ENCODE results near the gene CAPZB.
"Not testable (repeated sequence)": the region's sequence is repeated elsewhere in the genome, so short reads cannot be mapped to it uniquely, and the experiment has no call there.

Gene CAPZB

DNA sequence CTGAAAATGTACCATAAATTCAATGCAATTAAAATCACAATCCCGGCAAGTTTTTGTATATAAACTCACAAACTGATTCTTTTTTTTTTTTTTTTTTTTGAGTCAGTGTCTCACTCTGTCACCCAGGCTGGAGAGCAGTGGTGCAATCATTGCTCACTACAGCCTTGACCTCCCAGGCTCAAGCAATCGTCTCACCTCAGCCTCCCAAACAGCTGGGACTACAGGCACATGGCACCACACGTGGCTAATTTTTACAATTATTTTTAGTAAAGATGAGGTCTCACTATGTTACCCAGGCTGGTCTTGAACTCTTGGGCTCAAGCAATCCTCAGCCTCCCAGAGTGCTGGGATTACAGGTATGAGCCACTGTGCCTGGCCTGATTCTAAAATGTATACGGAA is 12.1 kb upstream of the CAPZB start:
- DNase-seq (ENCODE audit: low read depth, low spot score) = not testable (repeated sequence)

DNA sequence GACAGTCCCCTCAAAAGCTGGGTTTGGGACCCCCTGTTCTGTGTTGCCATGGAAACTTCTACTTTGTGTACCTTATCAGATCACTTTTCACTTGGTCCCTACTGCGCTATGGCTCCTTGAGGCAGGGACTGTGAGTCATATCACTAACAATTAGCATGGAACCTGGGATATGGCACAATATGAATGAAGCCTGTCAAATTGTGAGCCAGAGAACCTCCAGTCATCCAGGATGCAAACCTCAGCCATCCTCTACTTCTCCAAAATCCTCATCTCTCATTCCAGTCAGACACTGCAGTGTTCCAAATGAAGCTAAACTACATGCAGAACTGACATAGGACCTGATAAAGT is 11.2 kb upstream of the CAPZB start:
- no peak for DNase-seq (ENCODE audit: low read depth, low spot score)

DNA sequence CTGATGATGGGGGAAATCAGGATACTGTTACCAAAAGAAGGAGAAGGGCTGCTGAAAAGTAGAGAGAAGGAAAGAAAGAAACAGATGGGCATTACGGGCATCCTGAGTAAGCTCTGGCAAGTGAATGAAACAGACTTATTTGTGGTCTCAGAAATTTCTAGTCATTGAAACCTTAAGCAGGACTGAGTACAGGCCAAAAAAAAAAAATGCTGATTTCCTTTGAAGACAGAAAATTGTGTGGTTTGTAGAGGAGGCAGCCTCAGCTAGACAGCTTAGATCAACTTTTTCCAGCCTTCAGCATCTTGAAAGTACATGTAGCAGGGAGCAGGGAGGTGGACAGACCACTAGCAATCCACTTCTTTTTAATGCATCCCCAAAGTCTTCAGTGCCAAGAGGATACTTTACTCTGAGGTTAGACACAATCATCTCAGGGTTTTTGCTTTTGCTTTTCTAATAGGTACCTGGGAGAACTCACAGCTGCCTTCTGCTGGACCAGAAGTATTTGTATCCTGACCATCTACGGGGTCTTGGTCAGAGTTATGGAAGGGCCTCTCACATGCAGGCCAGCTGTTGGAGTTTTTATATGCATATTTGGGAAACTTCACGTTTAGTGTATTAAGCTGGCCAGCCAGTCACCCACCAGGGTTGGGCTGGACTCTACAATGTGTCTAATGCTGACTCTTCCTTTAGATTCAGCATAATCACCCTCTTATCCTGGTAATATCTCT is 10.6 kb upstream of the CAPZB start:
- DNase-seq (ENCODE audit: low read depth, low spot score) = no peak

DNA sequence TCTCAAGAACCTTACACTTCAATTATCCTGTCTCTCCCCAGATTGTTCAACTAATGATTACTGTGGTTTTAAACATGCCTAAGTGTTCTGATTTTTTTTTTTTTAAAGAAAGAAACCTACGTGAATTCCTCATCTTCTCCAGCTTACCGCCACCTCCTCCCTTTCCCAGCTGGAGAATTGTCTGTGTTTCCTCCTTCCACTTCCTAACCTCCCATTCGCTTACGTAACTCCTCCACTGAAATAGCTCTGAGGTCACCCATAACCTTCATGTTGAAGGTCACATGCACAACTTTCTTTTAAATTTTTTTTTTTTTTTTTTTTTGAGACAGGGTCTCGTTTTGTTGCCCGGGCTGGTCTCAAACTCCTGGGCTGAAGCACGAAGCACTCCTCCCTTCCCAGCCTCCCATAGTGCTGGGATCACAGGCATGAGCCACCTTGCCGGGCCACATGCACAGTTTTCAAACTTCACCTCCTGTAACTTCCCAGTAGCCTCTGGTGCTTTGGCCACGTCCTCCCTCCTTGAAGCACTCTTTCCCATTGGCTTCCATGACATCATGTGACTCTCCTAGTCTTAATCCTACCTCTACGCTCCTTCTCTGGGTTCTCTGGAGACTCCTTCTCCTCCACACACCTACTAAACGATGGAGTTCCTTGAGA is 9.8 kb upstream of the CAPZB start:
- DNase-seq (ENCODE audit: low read depth, low spot score) = no peak

DNA sequence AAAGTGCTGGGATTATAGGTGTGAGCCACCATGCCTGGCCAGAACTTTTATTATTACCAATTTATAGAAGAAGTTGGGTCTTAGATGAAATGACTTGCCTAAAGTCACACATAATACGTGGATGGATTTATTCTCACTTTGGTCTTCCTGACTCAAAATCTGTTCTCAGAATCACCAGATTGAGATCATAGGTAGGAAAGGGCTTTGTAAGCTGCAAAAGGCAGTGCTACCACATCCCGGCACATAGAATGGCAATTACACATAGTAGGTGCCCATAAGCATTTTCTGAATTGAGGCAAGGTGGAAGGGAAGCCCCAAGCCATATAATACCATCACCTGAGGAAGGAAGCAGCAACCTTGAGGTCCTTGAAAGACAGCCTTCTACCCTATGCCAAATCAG is 8.2 kb upstream of the CAPZB start:
- DNase-seq (ENCODE audit: low read depth, low spot score) = no peak

DNA sequence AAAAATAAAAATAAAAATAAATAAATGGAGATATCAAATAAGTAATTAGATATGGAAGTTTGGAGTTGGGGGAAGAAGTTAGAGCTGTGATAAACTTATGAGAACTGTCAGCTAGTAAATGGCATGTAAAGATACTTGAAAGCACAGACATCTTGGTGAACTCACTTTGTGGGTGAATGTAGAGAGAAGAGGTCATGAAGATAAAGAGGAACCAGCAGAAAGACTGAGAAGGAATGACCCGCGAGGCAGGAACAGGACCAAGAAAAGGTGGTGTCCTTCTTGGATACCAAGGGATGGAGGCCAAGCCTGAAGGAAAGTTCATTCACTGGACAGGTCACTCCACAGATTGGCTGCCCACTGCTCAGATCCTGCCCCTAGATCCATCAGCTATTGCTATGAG is 4.7 kb upstream of the CAPZB start:
- DNase-seq (ENCODE audit: low read depth, low spot score) = no peak

DNA sequence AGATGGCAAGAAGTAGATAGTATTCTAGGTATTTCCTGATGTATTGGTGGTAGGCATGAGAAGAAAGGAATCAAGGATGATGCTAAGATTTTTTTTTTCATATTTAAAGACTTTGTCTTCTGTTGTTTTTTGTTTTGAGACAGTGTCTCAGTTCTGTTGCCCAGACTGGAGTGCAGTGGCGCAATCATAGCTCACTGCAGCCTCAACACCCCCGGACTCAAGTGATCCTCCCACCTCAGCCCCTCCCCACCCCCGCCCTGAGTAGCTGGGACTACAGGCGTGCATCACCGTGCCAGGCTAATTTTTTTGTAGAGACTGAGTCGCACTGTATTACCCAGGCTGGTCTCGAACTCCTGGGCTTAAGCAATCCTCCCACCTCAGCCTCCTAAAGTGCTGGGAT is 2.8 kb upstream of the CAPZB start:
- DNase-seq (ENCODE audit: low read depth, low spot score) = no peak

DNA sequence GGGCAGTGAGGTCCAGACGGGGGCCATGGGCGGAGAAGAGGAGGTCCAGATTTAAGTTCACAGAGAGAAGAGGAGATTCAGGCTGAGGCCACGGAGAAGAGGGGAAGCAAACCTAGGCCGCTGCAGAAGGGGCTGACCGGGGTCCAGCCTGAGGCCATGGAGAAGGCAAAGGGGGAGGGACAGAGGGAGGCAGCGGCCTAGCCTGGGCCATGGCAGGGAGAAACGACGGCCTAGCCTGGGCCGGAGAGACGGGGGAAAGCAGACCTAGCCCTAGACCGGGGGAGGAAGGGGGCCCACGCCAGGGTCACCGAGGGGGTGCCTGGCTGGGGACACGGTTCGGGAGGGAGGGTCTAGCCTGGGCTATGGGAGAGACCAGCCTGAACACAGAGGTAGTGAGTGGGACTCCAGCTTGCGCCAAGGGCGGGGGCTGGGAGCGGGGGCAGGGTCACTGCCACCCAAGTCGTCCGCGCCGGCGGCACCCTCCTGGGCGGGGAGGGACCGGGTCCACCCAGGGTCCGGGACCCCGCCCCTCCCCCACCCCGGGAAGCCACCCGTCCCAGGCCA is 459 bp downstream of the CAPZB start:
- no peak for DNase-seq (ENCODE audit: low read depth, low spot score)

DNA sequence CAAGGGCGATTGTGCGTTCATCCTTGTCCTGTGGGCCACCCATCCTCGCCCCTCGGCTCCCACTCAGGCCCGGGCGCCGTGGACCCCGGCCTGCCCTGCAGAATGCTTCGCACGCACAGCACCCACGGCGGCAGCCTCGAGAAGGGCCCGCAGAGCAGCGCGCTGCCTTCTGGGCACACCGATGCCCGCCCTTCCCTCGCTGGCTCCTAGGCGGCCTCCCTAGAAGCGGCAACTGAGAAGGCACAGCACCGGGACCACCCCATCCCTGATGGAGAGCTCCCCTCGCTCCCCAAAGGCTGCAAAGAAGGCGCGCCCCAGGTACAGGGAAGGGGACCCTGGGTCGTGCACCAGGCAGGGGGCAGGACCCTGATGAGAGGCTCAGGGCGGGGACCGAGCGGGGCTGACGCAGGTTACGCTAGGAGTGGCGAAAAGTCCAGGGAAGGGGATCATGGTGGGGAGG is 971 bp downstream of the CAPZB start:
- no peak for DNase-seq (ENCODE audit: low read depth, low spot score)

DNA sequence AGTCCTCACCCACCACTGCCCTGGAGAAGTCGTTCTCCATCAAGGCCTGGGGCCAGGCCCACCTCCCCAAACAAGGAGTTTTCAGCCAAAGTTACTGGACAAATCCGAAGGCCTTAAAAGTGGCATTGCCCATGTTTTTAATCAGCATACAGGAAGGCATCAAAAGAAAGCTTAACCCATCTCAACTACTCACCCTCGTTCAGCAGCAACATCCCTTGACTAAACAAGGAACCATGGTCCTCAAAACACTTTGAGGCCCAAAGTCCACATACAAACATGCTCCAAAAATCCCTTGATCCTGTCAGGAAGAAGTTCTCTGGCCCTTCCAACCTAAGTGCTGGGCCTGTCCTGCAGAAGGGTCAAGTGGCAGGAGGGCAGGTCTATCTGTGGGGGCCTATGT is 1.6 kb downstream of the CAPZB start:
- DNase-seq (ENCODE audit: low read depth, low spot score) = no peak

DNA sequence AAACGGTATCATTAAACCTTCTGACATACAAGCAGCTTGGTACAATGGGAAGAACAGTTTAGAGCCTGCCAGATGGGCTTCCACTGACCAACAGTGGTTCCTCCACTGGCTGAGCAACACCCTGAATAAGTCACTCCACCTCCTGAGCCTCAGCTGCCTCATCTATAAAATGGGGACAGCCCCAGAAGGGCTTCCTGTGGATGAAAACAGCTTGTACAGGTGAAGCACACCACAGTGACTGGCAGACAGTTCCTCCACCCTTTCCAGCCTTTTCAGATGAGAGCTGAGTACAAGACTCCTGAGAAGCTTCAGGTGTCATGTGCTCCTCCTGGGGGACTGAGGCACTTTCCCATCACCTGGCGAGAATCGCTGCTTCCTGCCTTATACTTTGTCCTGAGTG is 2.1 kb downstream of the CAPZB start:
- no peak for DNase-seq (ENCODE audit: low read depth, low spot score)

DNA sequence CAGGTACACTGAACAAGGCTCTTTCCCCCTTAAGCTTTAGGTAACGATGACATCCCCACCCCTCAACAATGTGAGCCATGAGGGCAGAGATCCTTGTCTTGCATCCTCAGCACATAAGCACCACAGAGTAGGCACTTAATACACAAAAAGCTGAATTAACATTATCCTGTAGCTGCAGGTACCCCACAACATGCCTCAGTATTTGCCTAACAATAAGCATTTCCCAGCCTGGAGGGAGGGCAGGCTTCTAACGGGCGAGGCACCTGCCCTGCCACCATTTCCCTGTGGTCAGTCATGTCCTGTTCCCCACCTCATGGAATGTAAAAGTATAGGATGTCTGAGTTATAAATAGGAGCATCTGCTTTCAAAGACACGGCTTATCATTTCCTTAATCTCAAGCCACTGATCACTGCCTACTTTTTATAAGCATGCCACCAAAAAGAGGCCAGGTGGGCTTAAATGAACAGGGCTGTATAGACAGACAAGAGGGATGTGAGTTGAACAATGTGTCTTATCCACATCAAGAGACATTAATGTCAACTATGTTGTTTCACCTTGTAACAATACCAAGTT is 3.4 kb downstream of the CAPZB start:
- DNase-seq (ENCODE audit: low read depth, low spot score) = no peak

DNA sequence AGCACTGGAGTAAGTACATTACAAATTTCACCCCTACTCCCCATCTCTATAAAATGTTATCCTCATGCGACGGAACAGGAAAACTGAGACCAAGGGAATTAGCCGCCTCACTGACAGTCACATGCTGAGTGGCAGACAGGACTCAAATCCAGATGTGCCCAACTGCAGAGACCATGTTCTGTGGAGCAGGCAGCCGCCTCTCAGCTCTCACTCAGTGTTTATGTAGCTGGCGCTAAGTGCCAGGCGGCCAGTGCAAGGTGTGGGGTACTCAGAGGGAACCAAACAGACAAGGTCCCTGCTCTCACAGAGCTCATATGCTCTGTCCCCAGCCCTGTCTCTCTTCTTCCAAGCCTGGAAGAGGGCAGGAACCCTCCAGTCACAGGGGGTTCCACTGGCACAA is 5.1 kb downstream of the CAPZB start:
- no peak for DNase-seq (ENCODE audit: low read depth, low spot score)

DNA sequence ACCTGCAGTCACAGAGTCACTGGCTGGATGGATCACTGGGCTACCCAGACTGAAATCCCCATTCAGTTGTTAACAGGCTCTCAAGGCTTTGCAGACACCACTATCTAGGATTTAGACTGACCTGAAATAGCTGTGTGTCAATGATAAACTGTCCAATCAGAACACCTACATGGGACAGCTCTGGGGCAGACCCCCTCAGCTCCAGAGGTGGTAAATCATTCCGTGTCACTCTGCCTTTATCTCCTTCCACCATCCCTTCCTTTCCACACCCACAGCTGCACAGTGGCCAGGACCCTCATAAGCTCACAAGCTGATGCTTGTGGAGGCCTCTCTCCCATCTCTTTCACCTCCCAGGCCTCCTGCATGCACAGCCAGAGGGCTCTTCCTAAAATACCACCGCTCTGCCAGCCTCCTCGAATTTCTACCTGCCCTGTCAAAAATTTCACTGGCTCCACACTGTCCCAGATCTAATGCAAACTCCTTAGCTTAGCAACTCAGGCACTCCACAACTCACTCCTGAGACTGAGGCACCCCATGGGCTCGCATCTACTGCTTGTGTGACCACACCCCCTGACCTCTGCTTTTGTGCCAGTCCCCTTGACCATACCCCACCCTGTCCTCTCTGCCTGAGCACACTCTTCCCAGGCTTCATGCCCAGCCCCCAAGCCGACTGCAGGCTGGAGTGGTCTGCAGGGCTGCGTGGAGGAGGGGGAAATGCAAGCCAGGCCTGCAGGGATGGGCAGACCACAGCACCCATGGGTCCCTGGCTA is 5.8 kb downstream of the CAPZB start:
- DNase-seq (ENCODE audit: low read depth, low spot score) = no peak

DNA sequence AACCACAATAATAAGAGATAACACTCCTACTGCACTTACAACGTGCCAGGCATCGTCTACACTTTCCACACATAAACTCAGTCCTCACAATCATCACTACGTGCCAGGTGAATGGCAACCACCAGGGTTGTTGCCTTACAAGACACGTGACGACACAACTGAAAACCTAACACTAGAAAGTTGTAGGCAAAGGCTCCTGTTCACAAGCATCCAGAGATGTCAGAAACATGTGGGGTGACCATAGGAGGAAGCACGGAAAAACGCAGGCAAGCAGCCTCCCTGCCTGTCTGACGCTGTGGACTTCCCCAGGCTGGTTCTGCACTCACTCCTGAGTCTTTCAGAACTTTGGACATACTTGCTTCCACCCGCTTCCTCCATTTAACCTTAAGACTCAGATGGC is 7.0 kb downstream of the CAPZB start:
- no peak for DNase-seq (ENCODE audit: low read depth, low spot score)

DNA sequence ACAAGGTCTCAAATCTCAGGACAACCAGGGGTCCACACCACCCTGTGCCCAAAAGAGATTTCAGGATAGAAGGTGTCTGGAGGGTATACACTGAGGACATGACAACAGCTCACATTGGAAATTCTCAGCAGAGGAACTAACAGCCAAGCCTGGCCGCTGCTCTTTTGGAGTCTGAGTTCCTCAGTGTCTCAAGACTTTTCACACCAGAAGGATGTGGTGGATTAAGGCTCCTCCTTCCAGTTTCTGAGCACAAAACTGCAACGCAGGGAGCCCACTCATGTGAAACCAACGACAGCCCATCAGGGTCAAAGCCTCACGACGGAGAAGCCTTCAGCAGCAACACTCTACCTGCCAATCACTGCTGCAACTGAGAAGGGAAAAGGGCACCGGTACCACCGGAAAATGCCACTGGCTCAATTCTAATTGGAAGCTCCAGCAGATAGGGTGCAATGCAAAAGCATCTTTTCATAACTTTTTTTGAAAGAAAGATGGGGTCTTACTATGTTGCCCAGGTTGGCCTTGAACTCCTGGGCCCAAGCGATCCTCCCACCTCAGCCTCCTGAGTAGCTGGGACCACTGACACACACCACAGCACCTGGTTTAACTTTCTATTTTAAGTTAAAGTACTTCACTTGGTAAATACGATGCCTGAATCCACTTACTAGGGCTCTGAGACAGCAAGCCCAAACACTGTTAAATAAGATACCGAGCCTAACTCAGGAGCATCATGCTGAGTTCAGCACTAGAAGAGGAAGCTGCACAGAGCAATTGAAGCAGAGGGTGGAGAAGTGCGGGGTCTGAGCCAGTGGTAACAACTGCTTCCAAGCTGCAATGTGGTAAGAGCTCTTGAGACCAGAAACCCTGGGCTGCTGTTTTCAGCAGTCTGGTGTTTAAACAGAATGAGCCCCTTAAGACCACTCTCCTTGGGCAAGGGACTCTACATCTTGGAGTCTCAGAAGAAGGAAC is 7.8 kb downstream of the CAPZB start:
- no peak for DNase-seq (ENCODE audit: low read depth, low spot score)

DNA sequence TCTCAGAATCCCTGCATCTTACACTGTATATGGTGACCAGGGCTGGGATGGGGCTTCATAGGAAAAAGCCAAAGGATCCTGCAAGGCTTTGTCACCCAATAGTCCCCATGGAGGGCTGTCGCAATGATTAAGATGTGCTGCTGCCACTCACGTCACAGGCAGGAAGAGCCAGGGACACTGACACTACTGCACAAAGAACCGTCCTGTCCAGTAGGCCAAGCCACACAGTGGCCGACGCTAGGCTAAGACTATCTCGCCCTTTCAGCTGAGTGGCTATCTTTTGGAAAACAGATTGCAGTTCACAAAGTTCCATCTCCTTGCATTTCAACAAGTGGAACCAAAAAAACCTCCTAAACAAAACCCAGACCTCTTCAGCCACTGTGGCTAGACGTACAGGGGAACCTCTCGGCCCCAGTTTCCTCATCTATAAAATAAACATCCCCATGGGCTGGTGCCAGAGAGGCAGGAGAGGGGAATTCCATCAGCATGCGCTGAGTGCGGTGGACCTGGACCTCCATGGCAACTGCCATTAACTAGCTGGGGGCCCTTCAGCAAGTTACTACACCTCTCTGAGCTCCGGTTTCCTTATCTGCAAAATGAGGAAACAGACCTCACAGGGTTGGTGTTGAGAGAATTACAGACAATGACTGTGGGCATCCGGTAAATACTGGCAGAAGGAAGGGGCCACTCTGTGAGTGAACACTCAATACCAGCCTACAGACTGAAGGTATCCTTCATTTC is 8.7 kb downstream of the CAPZB start:
- DNase-seq (ENCODE audit: low read depth, low spot score) = no peak

DNA sequence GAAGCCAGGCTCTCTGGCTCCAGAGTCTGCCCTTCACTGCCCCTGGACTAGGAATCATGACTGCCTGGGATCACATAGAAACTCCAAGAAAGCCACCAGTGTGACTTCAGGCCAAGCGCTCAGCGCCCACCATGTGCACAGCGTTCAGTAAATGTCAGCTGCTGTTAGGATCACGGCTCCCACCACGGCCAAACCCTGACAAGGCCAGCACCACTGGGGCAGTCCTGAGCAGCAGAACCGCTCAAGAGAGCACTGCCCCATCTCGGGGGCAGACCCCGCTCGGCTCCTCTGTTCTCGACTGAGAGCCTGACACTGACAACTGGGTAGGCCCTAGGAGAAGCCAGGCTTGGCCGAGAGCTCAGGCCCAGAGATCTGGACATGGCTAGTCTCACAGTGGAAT is 10.0 kb downstream of the CAPZB start:
- no peak for DNase-seq (ENCODE audit: low read depth, low spot score)

DNA sequence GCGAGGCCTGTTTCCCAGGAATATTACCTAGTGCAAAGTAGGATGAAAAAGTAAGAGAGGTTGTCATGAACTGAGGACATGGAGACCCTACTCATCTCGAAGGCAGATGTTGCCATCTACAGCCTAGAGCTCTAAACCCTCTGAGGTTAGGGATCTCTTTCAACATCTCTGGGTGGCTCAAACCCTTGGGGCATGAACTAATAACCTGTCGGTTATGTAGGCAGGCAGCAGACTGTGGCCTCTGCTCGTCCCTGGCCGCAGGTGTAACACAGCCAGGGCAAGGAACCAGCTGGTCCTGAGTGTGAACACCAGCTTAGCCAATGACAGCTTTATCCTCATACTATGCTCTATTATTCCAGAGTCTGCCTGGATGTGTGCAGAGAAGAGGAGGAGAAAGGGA is 13.2 kb downstream of the CAPZB start:
- no peak for DNase-seq (ENCODE audit: low read depth, low spot score)

DNA sequence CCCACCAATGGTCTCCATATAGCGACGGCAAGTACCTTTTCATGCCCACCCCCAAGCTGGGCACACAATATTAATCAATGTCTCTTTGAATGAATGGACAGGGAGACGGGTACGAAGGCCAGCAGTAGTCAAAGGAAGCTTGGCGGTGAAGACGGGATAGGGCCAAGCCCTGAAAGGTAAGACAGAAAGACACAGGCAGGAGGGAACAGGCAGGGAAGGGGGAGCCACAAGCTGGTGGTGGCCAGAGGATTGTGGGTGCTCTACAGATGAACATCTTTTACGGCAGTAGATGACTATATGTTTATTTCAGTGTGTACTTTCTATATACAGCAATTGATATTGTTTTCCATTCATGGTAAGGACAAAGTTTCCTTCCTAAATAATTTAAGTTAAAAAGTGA is 16.3 kb downstream of the CAPZB start:
- DNase-seq (ENCODE audit: low read depth, low spot score) = no peak
